H1 (cell line): ENCODE measurements around the gene ASB1.

ENCODE experiments used
- ATF3 ChIP-seq: IDR thresholded peaks from 2 replicates; pipeline ENCODE4 v1.6.1; 2011; ENCODE audit warnings: low read depth, mild to moderate bottlenecking, low read length; ENCODE audit not compliant: insufficient read depth
- BCL11A ChIP-seq, 2 experiments: IDR thresholded peaks; one replicate each; pipeline ENCODE4 v1.6.1; 2011; ENCODE audit warnings: low read depth in 2 of 2, low read length in 2 of 2, mild to moderate bottlenecking in 2 of 2
- CTCF ChIP-seq, 3 experiments: IDR thresholded peaks; 1 replicate in 2 of 3; 2 replicates in 1 of 3; pipeline versions ENCODE4 v1.5.1 to v1.6.1; 2011; ENCODE audit warnings: low read length in 3 of 3, mild to moderate bottlenecking in 3 of 3, inconsistent platforms in 2 of 3, low read depth in 1 of 3, moderate library complexity in 1 of 3; ENCODE audit not compliant: insufficient read depth in 1 of 3; ENCODE audit errors: control extremely low read depth in 1 of 3
- EZH2 ChIP-seq: fragments of 200-600 bp; sonication (generic); IDR thresholded peaks from 2 replicates; pipeline ENCODE4 v1.7.1; 2012; ENCODE audit warnings: low read depth, mild to moderate bottlenecking, moderate library complexity, low read length, inconsistent platforms; ENCODE audit not compliant: severe bottlenecking
- FOSL1 ChIP-seq: IDR thresholded peaks from 2 replicates; pipeline ENCODE4 v1.6.1; 2011; ENCODE audit warnings: mild to moderate bottlenecking, low read depth, low read length, moderate library complexity; ENCODE audit not compliant: insufficient read depth
- KDM4A ChIP-seq: IDR thresholded peaks from one replicate; pipeline ENCODE4 v1.7.1; 2012; ENCODE audit warnings: low read depth, mild to moderate bottlenecking, moderate library complexity, low read length, inconsistent platforms; ENCODE audit not compliant: severe bottlenecking
- MAFK ChIP-seq: IDR thresholded peaks from 2 replicates; pipeline ENCODE4 v1.6.1; 2012; ENCODE audit warnings: low read depth, mild to moderate bottlenecking, improper control_type of control experiment, low read length
- POLR2A ChIP-seq, 2 experiments: IDR thresholded peaks; 1 replicate in 1 of 2; 2 replicates in 1 of 2; pipeline ENCODE4 v1.6.1; 2011; ENCODE audit warnings: low read depth in 2 of 2, low read length in 2 of 2, mild to moderate bottlenecking in 2 of 2; ENCODE audit errors: control extremely low read depth in 1 of 2
- POLR2AphosphoS5 ChIP-seq: IDR thresholded peaks from 2 replicates; pipeline ENCODE4 v1.6.1; 2011; ENCODE audit warnings: low read depth, low read length
- RAD21 ChIP-seq, 2 experiments: IDR thresholded peaks in 1 of 2; conservative IDR thresholded peaks in 1 of 2; 2 replicates each; pipeline ENCODE4 v1.6.1; 2011; ENCODE audit warnings: low read depth in 2 of 2, low read length in 2 of 2, improper control_type of control experiment in 1 of 2, inconsistent platforms in 1 of 2, mild to moderate bottlenecking in 1 of 2, moderate library complexity in 1 of 2
- SP1 ChIP-seq: IDR thresholded peaks from 2 replicates; pipeline ENCODE4 v1.6.1; 2011; ENCODE audit warnings: low read depth, low read length
- SP2 ChIP-seq: IDR thresholded peaks from 2 replicates; pipeline ENCODE4 v1.6.1; 2012; ENCODE audit warnings: mild to moderate bottlenecking, low read length, inconsistent platforms
- SUZ12 ChIP-seq: fragments of 200-600 bp; sonication (generic); IDR thresholded peaks from 2 replicates; pipeline ENCODE4 v1.6.1; 2012; ENCODE audit warnings: mild to moderate bottlenecking, inconsistent platforms, low read length, moderate library complexity, mixed read lengths
- TAF1 ChIP-seq: IDR thresholded peaks from 2 replicates; pipeline ENCODE4 v1.6.1; 2011; ENCODE audit warnings: mild to moderate bottlenecking, low read depth, low read length

DNA sequence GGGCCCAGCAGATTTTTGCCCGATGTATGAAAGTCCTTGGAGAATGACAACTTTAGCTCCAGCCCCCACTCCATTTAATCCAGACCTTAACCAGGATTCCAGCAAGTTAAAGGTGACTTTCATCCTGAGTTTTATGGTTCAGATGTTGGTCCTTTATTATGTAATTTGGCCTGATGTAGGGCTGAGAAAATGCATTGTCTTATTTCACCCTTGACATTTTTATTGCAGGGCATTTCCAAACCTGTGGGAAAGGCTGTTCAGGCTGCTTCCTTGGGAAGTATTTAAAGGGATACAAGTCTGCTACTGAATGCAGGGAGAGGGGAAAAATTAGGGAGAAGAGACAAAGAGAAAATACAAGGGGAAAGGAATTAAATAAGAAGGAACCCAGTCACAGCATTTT lies 48.8 kb downstream of the ASB1 start:
- TF ChIP-seq RAD21 (IDR thresholded peaks at IDR 0.05 in 1 of 2, conservative IDR thresholded peaks at IDR 0.05 in 1 of 2; ENCODE audit: low read depth in 2 of 2, low read length in 2 of 2) (no peak), POLR2A (IDR thresholded peaks at IDR 0.05; ENCODE audit: control extremely low read depth in 1 of 2, low read depth in 2 of 2, low read length in 2 of 2) (no peak), CTCF (IDR thresholded peaks at IDR 0.05; ENCODE audit: control extremely low read depth in 1 of 3, insufficient read depth in 1 of 3, low read depth in 1 of 3, low read length in 3 of 3) (no peak), SP2 (no peak), BCL11A (IDR thresholded peaks at IDR 0.05; ENCODE audit: low read depth in 2 of 2, low read length in 2 of 2) (no peak), EZH2 (no peak), ATF3 (no peak), TAF1 (no peak), KDM4A (no peak), FOSL1 (no peak), SUZ12 (no peak), POLR2AphosphoS5 (no peak), SP1 (no peak), MAFK (no peak)
